ENCODE data around the gene HNRNPAB.

Gene HNRNPAB

DNA sequence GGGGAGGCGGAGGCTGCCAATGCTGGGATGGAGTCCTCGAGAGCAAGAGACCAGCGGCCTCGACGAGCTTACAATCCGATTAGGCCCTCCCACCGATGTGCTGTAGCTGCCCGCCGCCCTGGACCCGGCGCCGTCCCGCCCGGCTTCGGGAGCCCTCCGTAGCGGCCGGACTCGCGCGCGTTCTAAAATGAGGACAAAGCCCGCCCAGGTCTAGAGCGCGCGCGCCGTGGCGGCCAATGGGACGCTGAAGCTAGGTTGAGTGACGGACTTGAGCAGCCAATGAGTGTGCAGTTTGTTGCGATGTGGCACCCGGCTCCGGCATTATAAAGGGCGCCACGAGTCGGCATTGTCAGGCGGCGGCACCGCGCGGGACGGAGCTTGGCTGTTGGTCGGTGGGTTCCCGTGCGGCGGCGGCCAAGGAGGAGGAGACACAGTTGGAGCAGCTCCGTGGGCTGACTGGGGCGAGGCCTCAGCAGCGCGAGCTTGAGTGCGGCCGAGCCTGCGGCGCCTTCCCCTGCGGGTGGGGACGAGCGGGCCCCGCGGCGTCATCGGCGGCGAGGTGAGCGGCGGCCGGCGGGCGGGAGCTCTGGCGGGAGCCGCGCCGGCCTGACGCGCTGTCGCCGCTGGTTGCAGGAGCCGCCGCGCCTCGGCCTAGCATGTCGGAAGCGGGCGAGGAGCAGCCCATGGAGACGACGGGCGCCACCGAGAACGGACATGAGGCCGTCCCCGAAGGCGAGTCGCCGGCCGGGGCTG, at the start of gene HNRNPAB:
Gene HNRNPAB, plus strand, starts transcription at position 352 of the 753 bp plus-strand sequence. Its CDS starts 305 bp downstream, at position 657.
- Histone ChIP-seq H3K4me3 (peak within 1 kb of the TSS; percentile 97), H3K27ac (peak within 1 kb of the TSS; percentile 83 to 90)
- TF ChIP-seq CTCF (IDR thresholded peaks at IDR 0.05), result no peak
- peak; percentile 97 for DNase-seq (ENCODE audit: low spot score)

- Histone ChIP-seq H3K27ac (no peak overlapping the region), H3K4me3 (no peak overlapping the region)
- no peak for DNase-seq (ENCODE audit: low spot score)
- TF ChIP-seq CTCF (IDR thresholded peaks at IDR 0.05), result no peak
Measured at GRCh38 chr5:178155065-178155464, 49.3 kb upstream of the HNRNPAB start.

DNA sequence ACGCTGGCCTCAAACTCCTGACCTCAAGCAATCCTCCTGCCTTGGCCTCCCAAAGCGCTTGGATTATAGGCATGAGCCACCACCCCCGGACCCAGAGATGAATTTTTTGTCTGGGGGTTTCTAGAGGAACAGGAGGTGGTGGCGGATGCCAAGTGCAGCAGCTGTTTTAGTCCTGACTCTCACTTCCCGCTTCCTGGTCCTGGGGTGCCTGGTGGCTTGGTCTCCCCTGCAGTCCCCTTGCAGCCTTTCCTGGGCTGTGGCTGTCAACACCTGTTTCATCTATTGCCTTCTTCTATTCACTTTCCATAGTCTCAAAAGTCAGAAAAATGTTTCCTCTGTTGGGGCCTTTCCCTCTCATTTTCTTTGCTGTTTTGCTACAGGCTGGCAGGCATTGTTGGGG, 44.2 kb upstream of the HNRNPAB start:
- no peak overlapping the region for H3K27ac ChIP-seq
- TF ChIP-seq CTCF (IDR thresholded peaks at IDR 0.05), result no peak
- DNase-seq (ENCODE audit: low spot score), result no peak
- H3K4me3 ChIP-seq, result no peak overlapping the region

DNA sequence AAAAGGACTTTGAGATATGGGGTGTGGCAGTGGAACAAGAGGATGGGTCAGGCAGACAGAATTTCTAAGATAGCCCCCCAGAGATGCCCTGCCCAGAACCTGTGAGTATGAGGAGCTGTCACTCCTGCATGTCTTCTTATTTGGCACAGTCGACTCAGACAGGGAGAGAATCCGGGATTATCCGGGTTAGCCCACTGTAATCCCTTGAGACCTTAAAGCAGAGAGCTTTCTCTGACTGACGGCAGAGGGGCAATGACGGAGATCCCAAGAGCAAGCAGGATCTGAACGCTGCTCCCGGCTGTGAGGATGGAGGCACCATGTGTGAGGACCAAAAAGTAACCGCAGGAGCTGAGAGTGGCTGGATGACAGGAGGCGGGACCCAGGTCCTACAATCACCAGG, 41.9 kb upstream of the HNRNPAB start:
- no peak for DNase-seq (ENCODE audit: low spot score)
- Histone ChIP-seq H3K4me3 (no peak overlapping the region), H3K27ac (no peak overlapping the region)
- no peak for TF ChIP-seq CTCF (IDR thresholded peaks at IDR 0.05)

- peak; percentile 99 for TF ChIP-seq CTCF (IDR thresholded peaks at IDR 0.05)
- peak; percentile 86 for DNase-seq (ENCODE audit: low spot score)
- Histone ChIP-seq H3K4me3 (peak overlapping the region; percentile 53), H3K27ac (no peak overlapping the region)
Measured at GRCh38 chr5:178163772-178164735, 40.3 kb upstream of the HNRNPAB start.

DNA sequence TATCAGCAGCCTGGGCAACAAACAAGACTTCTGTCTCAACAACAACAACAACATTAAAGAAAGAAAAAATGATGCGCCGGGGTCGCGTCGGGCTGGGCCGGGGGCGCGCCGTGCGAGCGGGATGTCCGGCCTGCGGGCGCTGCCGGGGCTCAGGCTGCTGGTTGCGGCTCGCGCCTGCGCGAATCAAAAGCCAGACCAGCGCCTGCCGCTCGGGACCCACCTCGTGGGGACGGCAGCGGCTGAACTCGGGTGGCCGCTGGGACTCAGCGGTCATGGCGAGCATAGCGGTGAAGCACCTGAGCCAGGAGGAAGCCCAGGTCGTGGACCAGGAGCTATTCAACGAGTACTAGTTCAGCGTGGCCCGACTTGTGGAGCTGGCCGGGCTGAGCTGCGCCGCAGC, 38.8 kb upstream of the HNRNPAB start:
- no peak for TF ChIP-seq CTCF (IDR thresholded peaks at IDR 0.05)
- DNase-seq (ENCODE audit: low spot score), result no peak
- Histone ChIP-seq H3K27ac (no peak overlapping the region), H3K4me3 (no peak overlapping the region)

All from coronary artery (tissue), 2 donors.